Psoas muscle (tissue), 8 donors: ENCODE results near the gene RIBC1. TPM values are rescaled to one million over a fixed set of nuclear protein-coding genes. Genes with fewer than 3 reads are reported as not detected.
"Not testable (repeated sequence)": the region's sequence is repeated elsewhere in the genome, so short reads cannot be mapped to it uniquely, and the experiment has no call there.

Experiments used
- ATAC-seq, 4 donors: fragments of 200-7000 bp; cut with Tn5 transposase; one replicate each; pipeline ENCODE4 v1.9.1; 2020; ENCODE audit warnings: moderate library complexity in 3 of 4, mild to moderate bottlenecking in 2 of 4
- DNase-seq, 2 donors: peaks; one replicate each; pipeline ENCODE4 v3.0.0-alpha.2; 2020
- H3K27ac ChIP-seq: fragments of 200-600 bp; one replicate; pipeline ENCODE4 v1.8.0; 2022
- H3K27me3 ChIP-seq, 3 donors: fragments of 200-600 bp in 1 of 3; one replicate each; pipeline versions ENCODE4 v1.6.1 to v1.8.0; 2013 to 2022; ENCODE audit warnings: low read length in 2 of 3, mild to moderate bottlenecking in 2 of 3, moderate library complexity in 1 of 3; ENCODE audit not compliant: insufficient read depth in 3 of 3
- H3K36me3 ChIP-seq, 2 donors: fragments of 200-600 bp in 1 of 2; one replicate each; pipeline versions ENCODE4 v1.6.1 to v1.8.0; 2013 to 2022; ENCODE audit warnings: low read depth in 1 of 2, mild to moderate bottlenecking in 1 of 2, moderate library complexity in 1 of 2; ENCODE audit not compliant: insufficient read depth in 1 of 2
- H3K4me1 ChIP-seq: fragments of 200-600 bp; one replicate; pipeline ENCODE4 v1.8.0; 2022
- H3K4me3 ChIP-seq: fragments of 200-600 bp; one replicate; pipeline ENCODE4 v1.8.0; 2022; ENCODE audit warnings: mild to moderate bottlenecking
- H3K9me3 ChIP-seq: fragments of 200-600 bp; one replicate; pipeline ENCODE4 v1.8.0; 2022
- WGBS, 3 donors: extraction: QIAGEN DNeasy Blood & Tissue Kit; methylation state at CpG; one replicate each; pipeline versions ENCODE4 v1.1.6 to v1.1.7; 2013; 5-methylcytosine and 5-hydroxymethylcytosine counted together
- intact Hi-C, 2 donors: fragments of 100-400 bp; cut with DNase I; formaldehyde crosslinking; loops; one replicate each; pipeline versions ENCODE4 v1.11.0 to v1.14.2; 2022
- polyA plus RNA-seq, 3 donors: library from polyadenylated mRNA; stranded (reverse); fragments of 200-250 nt; gene quantifications; one replicate each; pipeline ENCODE4 v1.2.3, GENCODE V29; 2013
- total RNA-seq, 4 donors: library from RNA; stranded (reverse); fragmentation: NEBNext Ultra II Directional in 2 of 4; extraction: Animal tissue kit (Norgen Biotek cat#: 25700) in 2 of 4; gene quantifications; one replicate each; pipeline versions ENCODE4 v1.2.1 to v1.2.4, GENCODE V29; 2021 to 2023
- TF ChIP-seq, protein P1 (sequence below): fragments of 200-600 bp; IDR thresholded peaks from one replicate; pipeline ENCODE4 v1.8.0; 2022; ENCODE audit warnings: antibody characterized with exemption
- donor health status: healthy with polysubstance abuse.
- donor health status: DM: no; HTN: no; CAD: no; lungs with moderate emphysema.
- donor health status: Bipolar disorder and iron deficiency.
- donor health status: healthy.
- donor health status: DM: yes; HTN: yes; CAD: no.
- donor health status: DM: no; HTN: no; CAD: no.
- donor health status: DM: no; HTN: no; CAD: no.
- donor health status: DM: yes; HTN: yes; CAD: no.

Gene RIBC1
- total and polyA plus RNA-seq, 7 donors: 0.14 to 2.3 (median 0.44) TPM

DNA sequence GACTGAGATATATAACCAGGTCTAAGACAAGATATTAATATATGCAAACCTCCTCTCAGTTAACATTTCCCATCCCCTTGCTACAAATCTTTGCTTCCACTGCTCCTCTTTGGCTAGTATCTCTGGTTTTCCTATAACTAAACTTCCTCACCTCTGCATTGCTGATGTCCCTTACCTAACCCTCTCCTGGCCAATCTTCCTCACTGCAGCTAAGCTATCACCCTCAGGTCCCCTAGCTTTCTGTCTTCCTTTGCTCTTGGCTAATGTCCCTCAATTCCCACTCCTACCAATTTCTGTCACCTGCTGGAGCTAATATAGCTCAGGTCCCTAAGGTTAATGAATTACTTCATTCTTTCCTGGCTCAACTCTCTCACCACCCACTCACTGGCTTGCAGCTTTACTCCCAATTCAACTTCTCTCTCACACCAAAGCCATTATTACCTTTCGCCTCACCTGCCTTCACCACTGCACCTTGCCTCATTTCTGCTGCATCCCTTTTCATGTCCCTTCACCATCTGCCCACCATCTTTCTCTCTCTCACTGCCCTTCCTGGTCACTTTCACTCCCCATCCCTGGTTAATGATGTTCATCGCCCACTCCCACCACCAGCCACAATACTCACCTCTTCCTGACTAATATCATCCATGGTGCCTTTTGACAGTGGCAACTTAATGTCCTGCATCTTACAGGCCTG, 26.9 kb upstream of the RIBC1 start:
- Histone ChIP-seq H3K36me3 (peaks cover 0 to 97% of the 10 kb centered on the region in 2 donors), H3K4me3 (no peak overlapping the region), H3K27ac (no peak overlapping the region), H3K9me3 (no peaks in the 10 kb centered on the region), H3K4me1 (no peaks in the 10 kb centered on the region), H3K27me3 (no peaks in the 10 kb centered on the region)
- DNase-seq: no peak
- 94 to 100% (median 99%) methylated on average over 2 of the region's 2 CpGs for WGBS, 3 donors
- intact Hi-C loops: no loop called here
- TF ChIP-seq, protein P1, sequence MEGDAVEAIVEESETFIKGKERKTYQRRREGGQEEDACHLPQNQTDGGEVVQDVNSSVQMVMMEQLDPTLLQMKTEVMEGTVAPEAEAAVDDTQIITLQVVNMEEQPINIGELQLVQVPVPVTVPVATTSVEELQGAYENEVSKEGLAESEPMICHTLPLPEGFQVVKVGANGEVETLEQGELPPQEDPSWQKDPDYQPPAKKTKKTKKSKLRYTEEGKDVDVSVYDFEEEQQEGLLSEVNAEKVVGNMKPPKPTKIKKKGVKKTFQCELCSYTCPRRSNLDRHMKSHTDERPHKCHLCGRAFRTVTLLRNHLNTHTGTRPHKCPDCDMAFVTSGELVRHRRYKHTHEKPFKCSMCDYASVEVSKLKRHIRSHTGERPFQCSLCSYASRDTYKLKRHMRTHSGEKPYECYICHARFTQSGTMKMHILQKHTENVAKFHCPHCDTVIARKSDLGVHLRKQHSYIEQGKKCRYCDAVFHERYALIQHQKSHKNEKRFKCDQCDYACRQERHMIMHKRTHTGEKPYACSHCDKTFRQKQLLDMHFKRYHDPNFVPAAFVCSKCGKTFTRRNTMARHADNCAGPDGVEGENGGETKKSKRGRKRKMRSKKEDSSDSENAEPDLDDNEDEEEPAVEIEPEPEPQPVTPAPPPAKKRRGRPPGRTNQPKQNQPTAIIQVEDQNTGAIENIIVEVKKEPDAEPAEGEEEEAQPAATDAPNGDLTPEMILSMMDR: no peak
- ATAC-seq: no peak

DNA sequence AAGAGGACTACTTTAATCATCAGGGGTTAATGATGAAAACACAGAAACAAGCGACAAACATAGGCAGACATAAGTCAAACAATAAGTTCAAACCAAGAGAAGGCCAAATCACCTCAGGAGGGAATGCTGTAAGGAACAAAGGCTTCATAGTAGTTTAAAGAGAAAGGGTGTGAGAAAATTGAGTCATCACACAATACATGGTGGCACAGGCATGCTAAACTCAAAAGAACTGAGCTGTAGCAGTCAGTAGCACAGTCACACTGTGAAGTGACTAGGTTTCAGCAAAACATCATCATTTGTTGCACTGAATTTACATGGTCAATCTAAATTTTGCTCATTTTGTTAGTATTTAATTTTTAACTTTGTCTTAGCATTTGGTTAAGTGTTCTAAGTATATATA, 24.5 kb upstream of the RIBC1 start:
- Histone ChIP-seq H3K9me3 (no peaks in the 10 kb centered on the region), H3K4me3 (no peak overlapping the region), H3K4me1 (no peaks in the 10 kb centered on the region), H3K27ac (no peak overlapping the region), H3K27me3 (no peaks in the 10 kb centered on the region), H3K36me3 (peaks cover 0 to 98% of the 10 kb centered on the region in 2 donors)
- ATAC-seq: no peak
- intact Hi-C loops: no loop called here
- no peak for DNase-seq
- 97 to 100% (median 100%) methylated on average over 1 of the region's 1 CpG for WGBS, 3 donors
- TF ChIP-seq, protein P1: no peak

DNA sequence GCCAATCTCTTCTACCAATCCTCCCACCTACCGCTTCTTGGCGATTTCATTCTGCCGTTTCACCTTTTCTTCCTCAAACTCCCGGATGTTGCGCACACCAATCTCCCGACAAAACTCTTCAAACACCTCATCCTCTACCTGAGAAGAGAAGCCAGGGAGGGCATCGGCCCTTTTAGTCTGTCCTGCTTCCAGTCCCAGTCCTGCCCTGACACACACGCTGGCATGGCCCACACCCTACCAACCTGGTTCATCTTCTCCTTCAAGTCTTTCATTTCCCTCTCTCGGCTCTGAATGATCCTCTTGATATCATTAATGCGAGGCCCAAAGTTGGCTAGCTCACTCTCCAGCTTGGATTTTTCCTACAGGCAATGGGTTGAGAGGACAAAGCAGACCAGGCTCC, 19.1 kb upstream of the RIBC1 start:
- WGBS, 3 donors: 94 to 97% (median 95%) methylated on average over 10 of the region's 10 CpGs
- H3K9me3 ChIP-seq: no peaks in the 10 kb centered on the region
- H3K27me3 ChIP-seq: no peaks in the 10 kb centered on the region
- intact Hi-C loops: no loop called here
- TF ChIP-seq, protein P1: no peak
- H3K36me3 ChIP-seq: peaks cover 5 to 100% of the 10 kb centered on the region in 2 donors
- no peak overlapping the region for H3K27ac ChIP-seq
- no peak for DNase-seq
- H3K4me1 ChIP-seq: no peaks in the 10 kb centered on the region
- no peak for ATAC-seq
- no peak overlapping the region for H3K4me3 ChIP-seq

DNA sequence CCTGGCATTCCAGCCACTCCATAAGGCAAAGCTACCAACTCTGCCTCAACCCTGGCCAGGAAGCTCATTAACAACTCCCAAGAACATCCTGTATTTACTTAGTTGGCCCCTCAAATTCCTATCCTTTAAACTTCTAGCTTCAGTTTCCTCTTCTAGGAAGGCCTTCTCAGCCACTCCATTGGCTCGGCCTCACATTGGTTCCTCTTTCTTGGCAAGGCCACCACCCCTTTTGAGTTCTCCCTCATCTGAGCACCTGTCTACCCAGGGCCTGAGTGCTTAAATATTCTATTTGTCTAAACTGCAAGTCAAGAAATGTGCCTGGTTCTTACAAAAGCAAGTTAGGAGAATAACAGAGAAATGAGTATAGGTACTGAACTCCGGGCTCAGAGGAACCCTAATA, 10.2 kb upstream of the RIBC1 start:
- no peaks in the 10 kb centered on the region for H3K4me1 ChIP-seq
- TF ChIP-seq, protein P1: no peak
- H3K9me3 ChIP-seq: no peaks in the 10 kb centered on the region
- no peak overlapping the region for H3K27ac ChIP-seq
- DNase-seq (no peak), ATAC-seq (no peak)
- H3K4me3 ChIP-seq: no peak overlapping the region
- no peaks in the 10 kb centered on the region for H3K27me3 ChIP-seq
- peaks cover 3 to 78% of the 10 kb centered on the region in 2 donors for H3K36me3 ChIP-seq
- intact Hi-C loops: no loop called here
- WGBS, 3 donors: 83 to 96% (median 87%) methylated on average over 2 of the region's 2 CpGs

DNA sequence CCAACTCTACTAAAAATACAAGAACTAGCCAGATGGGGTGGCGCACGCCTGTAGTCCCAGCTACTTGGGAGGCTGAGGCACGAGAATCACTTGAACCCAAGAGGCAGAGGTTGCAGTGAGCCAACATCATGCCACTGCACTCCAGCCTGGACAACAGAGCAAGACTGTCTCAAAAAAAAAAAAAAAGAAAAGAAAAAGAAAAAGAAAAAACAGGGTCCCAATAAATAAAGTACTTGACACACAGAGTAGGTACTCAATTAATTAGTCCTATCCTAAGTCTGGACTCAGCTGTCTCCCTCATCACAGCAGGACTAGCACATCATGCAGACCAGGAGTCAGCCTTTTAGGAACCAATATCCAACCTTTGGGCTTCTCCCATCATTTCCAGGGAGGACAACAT, 2.3 kb upstream of the RIBC1 start:
- intact Hi-C loops, H3K27ac ChIP-seq, H3K9me3 ChIP-seq, H3K4me3 ChIP-seq, ATAC-seq, H3K27me3 ChIP-seq, DNase-seq, H3K36me3 ChIP-seq: not testable (repeated sequence)
- WGBS, 3 donors: 95 to 97% (median 95%) methylated on average over 3 of the region's 3 CpGs
- peaks cover 18% of the 10 kb centered on the region for H3K4me1 ChIP-seq
